HEK293T (cell line): ENCODE results near the gene UCP3.

Experiments used
- FOXK2 ChIP-seq: fragments of 450-650 bp; IDR thresholded peaks from 2 replicates; pipeline ENCODE4 v1.6.1; 2016; ENCODE audit warnings: mild to moderate bottlenecking
- HDGF ChIP-seq: fragments of 450-650 bp; IDR thresholded peaks from 2 replicates; pipeline ENCODE4 v1.6.1; 2017; ENCODE audit warnings: antibody characterized with exemption, borderline replicate concordance
- NFRKB ChIP-seq: fragments of 450-650 bp; IDR thresholded peaks from 2 replicates; pipeline ENCODE4 v1.6.1; 2016; ENCODE audit warnings: mild to moderate bottlenecking, moderate library complexity
- TARDBP ChIP-seq: fragments of 450-650 bp; IDR thresholded peaks from 2 replicates; pipeline ENCODE4 v1.6.1; 2016

DNA sequence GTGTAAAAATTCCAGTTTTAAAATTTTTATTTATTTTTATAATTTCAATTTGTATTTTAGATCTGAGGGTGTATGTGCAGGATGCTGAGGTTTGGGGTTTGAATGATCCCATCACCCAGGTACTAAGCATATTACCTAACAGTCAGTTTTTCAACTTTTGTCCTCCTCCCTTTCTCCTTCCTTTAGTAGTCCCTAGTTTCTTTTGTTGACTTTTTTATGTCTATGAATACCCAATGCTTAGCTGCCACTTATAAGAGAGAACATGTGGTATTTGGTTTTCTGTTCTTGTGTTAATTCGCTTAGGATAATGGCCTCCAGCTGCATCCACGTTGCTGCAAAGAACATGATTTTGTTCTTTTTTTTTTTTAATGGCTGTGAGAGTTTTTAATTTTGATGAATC is 35.7 kb upstream of the UCP3 start:
- TF ChIP-seq NFRKB = no peak
- no peak for TF ChIP-seq FOXK2
- no peak for TF ChIP-seq TARDBP
- TF ChIP-seq HDGF = no peak
